BE2C (cell line): ENCODE results near the gene ACSBG1.
A peak's percentile ranks its signal among the peaks of the same experiment; 100 is the strongest.

Experiments used
- DNase-seq: peaks from one replicate; pipeline ENCODE4 v3.0.0-alpha.2; 2020
- H3K27me3 ChIP-seq: fragments of 250-450 bp; sonication (Bioruptor Pico); 2 replicates; pipeline ENCODE4 v1.5.1; 2020; ENCODE audit warnings: mild to moderate bottlenecking
- H3K36me3 ChIP-seq: fragments of 250-450 bp; sonication (Bioruptor Pico); 2 replicates; pipeline ENCODE4 v1.5.1; 2020; ENCODE audit warnings: mild to moderate bottlenecking
- H3K4me1 ChIP-seq: fragments of 250-450 bp; sonication (Bioruptor Pico); 2 replicates; pipeline ENCODE4 v1.5.1; 2020
- H3K4me3 ChIP-seq: 2 replicates; pipeline ENCODE4 v1.5.1; 2011; ENCODE audit warnings: low read depth, low read length
- H3K9me3 ChIP-seq: fragments of 250-450 bp; sonication (Bioruptor Pico); 2 replicates; pipeline ENCODE4 v1.5.1; 2020
- TF ChIP-seq, protein P1 (sequence below): IDR thresholded peaks from 2 replicates; pipeline ENCODE4 v1.5.1; 2012; ENCODE audit warnings: mild to moderate bottlenecking, low read depth, low read length

Gene ACSBG1

DNA sequence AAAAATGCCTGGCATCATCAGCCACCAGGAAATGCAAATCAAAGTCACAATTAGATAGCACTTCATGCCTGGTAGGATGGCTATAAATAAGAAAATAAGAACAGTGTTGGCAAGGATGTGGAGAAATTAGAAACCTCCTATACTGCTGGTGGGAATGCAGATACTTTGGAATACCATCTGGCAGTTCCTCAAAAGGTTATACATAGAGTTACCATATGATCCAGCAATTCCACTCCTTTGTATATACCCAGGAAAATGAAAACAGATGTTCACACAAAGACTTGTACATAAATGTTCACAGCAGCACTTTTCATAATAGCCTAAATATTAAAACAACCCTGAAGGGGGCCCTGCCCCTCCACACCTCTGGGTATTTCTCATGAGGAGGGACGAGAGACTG is 13.7 kb downstream of the ACSBG1 start:
- Histone ChIP-seq H3K36me3 (no peaks in the 10 kb centered on the region), H3K4me3 (no peak overlapping the region), H3K9me3 (no peaks in the 10 kb centered on the region), H3K27me3 (no peaks in the 10 kb centered on the region), H3K4me1 (peaks cover 4% of the 10 kb centered on the region; the same call in 1 of the 2 replicates)
- no peak for DNase-seq
- TF ChIP-seq, protein P1, sequence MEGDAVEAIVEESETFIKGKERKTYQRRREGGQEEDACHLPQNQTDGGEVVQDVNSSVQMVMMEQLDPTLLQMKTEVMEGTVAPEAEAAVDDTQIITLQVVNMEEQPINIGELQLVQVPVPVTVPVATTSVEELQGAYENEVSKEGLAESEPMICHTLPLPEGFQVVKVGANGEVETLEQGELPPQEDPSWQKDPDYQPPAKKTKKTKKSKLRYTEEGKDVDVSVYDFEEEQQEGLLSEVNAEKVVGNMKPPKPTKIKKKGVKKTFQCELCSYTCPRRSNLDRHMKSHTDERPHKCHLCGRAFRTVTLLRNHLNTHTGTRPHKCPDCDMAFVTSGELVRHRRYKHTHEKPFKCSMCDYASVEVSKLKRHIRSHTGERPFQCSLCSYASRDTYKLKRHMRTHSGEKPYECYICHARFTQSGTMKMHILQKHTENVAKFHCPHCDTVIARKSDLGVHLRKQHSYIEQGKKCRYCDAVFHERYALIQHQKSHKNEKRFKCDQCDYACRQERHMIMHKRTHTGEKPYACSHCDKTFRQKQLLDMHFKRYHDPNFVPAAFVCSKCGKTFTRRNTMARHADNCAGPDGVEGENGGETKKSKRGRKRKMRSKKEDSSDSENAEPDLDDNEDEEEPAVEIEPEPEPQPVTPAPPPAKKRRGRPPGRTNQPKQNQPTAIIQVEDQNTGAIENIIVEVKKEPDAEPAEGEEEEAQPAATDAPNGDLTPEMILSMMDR = no peak

DNA sequence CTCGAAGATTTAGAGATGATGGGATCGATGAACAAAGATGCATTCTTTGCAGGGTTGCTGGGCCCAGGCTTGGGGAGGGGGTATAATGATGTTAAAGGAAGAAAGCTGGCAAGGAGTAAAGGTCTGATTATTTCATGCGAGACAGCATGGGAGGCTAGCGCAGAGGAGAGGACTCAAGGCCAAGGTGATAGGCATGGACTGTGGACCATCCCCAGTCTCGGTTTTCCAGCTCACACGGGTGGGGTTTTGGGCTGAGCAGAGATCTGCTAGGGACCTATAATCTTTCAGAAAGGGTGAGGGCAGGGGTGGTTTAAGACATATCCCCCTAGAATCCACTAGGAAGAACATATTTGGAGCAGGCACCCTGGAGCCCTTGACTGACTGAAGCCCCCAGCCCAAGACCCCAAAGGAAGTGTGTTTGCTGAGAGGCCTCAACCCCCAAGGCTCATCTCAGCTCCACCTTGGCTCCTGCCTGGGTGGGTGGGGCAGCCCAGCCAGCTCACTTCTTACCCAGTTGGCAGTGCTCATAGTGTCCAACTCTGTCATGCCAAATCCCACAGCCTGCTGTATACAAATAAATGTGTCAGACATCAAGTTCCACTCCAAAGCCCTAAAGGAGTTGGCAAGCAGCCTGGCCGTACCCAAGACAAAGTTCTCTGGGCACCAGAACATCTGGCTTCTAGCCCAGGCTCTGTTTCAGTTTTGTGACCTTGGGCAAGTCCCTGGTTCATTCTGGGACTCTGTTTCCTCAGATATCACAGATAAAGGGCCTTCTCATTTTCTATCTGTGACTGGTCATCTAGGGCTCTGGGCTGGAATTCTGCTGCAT is 17.9 kb downstream of the ACSBG1 start:
- Histone ChIP-seq H3K36me3 (no peaks in the 10 kb centered on the region), H3K4me3 (no peak overlapping the region), H3K27me3 (no peaks in the 10 kb centered on the region), H3K9me3 (no peaks in the 10 kb centered on the region), H3K4me1 (peaks cover 16% of the 10 kb centered on the region)
- TF ChIP-seq, protein P1 = no peak
- DNase-seq = peak; percentile 46

DNA sequence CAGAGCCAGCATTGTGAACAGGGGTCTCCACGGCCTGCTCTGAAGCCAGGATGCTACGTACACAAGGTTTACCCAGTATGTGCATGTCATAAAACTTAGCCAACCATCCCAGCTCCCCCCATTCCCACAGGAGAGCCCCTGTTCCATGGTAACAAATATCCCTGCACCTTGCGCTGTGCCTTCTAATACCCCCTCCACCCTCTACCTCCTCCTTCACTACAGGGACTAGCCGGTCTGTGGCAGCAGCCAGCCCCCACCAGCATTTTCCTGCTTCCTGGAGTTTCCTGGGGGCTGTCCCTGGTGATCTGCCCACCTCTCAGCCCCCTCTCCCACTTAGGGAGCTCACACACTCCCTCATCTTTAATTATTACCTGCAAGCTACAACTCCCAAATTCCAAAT is 20.4 kb downstream of the ACSBG1 start:
- TF ChIP-seq, protein P1 = no peak
- Histone ChIP-seq H3K36me3 (no peaks in the 10 kb centered on the region), H3K9me3 (no peaks in the 10 kb centered on the region), H3K4me3 (no peak overlapping the region), H3K4me1 (peaks cover 19% of the 10 kb centered on the region), H3K27me3 (no peaks in the 10 kb centered on the region)
- no peak for DNase-seq

DNA sequence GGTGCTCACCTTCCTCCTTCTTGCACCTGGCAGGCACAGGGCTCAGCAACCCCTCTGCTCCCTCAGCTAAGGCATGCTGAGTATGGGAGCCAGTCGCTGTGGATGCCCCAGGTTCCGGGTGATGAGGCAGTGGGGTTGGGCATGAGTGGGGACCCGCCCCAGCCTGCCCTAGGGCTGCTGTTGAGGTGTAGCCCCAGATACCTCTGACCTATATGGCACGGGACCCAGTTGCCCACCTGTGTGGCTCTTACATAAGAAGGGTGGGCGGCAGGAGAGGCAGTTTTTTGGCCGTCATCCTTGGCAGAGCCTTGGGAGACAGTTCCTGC is 21.0 kb downstream of the ACSBG1 start:
- Histone ChIP-seq H3K9me3 (no peaks in the 10 kb centered on the region), H3K36me3 (no peaks in the 10 kb centered on the region), H3K4me1 (peaks cover 19% of the 10 kb centered on the region), H3K4me3 (no peak overlapping the region), H3K27me3 (no peaks in the 10 kb centered on the region)
- DNase-seq = no peak
- TF ChIP-seq, protein P1 = no peak

DNA sequence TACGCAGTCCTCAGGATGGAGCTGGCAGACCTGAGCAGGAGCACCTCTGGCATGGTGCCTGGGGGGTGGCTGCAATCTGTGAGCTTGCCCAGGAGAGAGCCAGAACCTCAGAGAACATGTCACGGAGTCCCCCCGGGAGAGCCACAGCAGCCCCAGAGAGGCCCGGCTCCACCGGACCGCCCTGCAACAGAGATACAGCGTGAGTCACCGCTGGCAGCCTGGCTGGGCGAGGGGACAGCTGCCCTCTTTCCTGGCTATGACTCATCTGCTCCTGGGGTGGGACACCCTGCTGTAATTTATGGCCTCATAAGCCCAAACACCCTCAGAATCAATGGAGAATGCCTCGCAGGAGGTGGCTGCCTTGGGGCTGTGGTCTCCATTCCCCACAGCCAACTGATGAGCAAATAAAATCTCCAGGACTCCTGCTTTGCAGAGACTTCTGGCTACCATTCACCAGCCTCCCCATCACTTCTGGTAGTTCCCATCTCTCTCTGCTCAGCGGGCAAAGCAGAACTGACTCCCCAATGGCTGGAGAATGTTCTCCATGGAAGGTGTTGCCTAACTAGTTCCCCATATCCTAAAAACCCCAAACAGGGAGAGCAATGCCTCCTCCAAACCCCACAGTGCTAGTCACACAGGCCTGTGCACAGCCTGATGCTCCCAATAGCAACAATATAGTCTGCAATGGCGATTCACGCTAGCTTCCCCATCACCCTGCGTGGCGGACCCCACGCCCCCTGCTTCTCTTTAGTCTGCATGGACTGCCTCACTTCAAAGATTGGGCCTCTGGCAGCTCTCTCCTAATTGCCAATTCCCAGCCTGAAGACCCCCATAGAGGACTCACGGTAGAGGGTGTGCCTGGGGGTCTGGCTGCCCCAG is 21.6 kb downstream of the ACSBG1 start:
- Histone ChIP-seq H3K27me3 (no peaks in the 10 kb centered on the region), H3K9me3 (no peaks in the 10 kb centered on the region), H3K36me3 (no peaks in the 10 kb centered on the region), H3K4me3 (no peak overlapping the region), H3K4me1 (peaks cover 19% of the 10 kb centered on the region)
- TF ChIP-seq, protein P1 = no peak
- DNase-seq = peak; percentile 91

DNA sequence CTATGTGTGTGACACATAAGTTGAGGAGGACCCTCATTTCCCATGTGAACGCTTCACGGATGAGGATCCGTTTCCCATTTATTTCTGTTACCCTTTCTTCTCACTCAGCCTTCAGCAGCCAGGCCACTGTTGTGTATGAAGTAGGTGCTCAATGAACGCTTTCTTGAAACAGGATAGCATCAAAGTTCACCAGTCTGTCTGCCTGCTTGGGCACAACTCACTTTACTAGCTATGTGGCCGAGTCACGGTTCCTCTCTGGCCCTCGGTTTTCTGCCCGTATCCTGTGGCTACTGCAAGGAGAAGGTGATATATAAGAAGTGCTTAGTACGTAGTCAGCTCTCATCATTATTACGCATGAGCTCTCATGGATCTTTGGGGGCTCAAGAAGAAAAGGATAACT is 22.4 kb downstream of the ACSBG1 start:
- no peak overlapping the region for H3K4me3 ChIP-seq
- DNase-seq = no peak
- peaks cover 22% of the 10 kb centered on the region for H3K4me1 ChIP-seq
- H3K27me3 ChIP-seq = no peaks in the 10 kb centered on the region
- no peaks in the 10 kb centered on the region for H3K36me3 ChIP-seq
- H3K9me3 ChIP-seq = no peaks in the 10 kb centered on the region
- TF ChIP-seq, protein P1 = no peak
